Calu3 (cell line): ENCODE results near the gene LIMS1. TPM values are rescaled to one million over a fixed set of nuclear protein-coding genes. Genes with fewer than 3 reads are reported as not detected.

ENCODE experiments used
- BruUV-seq: library from RNA; stranded (reverse); fragments of 400-500 nt; replicated peaks from 2 replicates; lab custom pipeline; 2021; lab: Mats Ljungman, UMichigan
- CTCF ChIA-PET: fragments of 300-600 bp; sonication (Branson Sonifier 250); formaldehyde crosslinking; loops from one replicate; lab custom pipeline; 2022; ENCODE audit warnings: antibody characterized with exemption; lab: Charles Lee
- DNase-seq: peaks from one replicate; pipeline ENCODE4 v3.0.0; 2022
- H3K27ac Mint-ChIP-seq: one replicate; pipeline ENCODE4 v1.8.0; 2022; ENCODE audit warnings: mixed read lengths; ENCODE audit not compliant: unreplicated experiment
- H3K27me3 Mint-ChIP-seq: one replicate; pipeline ENCODE4 v1.8.0; 2022; ENCODE audit warnings: mixed read lengths; ENCODE audit not compliant: unreplicated experiment
- H3K36me3 Mint-ChIP-seq: one replicate; pipeline ENCODE4 v1.8.0; 2022; ENCODE audit warnings: mild to moderate bottlenecking, moderate library complexity, mixed read lengths; ENCODE audit not compliant: insufficient read depth, unreplicated experiment
- H3K4me1 Mint-ChIP-seq: one replicate; pipeline ENCODE4 v1.8.0; 2022; ENCODE audit warnings: mild to moderate bottlenecking, low read depth, mixed read lengths; ENCODE audit not compliant: unreplicated experiment
- H3K4me3 Mint-ChIP-seq: one replicate; pipeline ENCODE4 v1.8.0; 2022; ENCODE audit warnings: mild to moderate bottlenecking, low read depth, moderate library complexity, mixed read lengths; ENCODE audit not compliant: unreplicated experiment
- H3K9me3 Mint-ChIP-seq: one replicate; pipeline ENCODE4 v1.8.0; 2022; ENCODE audit warnings: low read depth, mixed read lengths; ENCODE audit not compliant: unreplicated experiment
- intact Hi-C: fragments of 100-400 bp; cut with micrococcal nuclease; formaldehyde crosslinking; loops from one replicate; pipeline ENCODE4 v1.10.0; 2022; ENCODE audit not compliant: unreplicated experiment
- total RNA-seq: library from RNA; stranded (reverse); gene quantifications from 2 replicates; pipeline ENCODE4 v1.2.3, GENCODE V29; 2022
- TF ChIP-seq, protein P1 (sequence below): fragments of 200-600 bp; IDR thresholded peaks from one replicate; pipeline ENCODE4 v1.8.0; 2022; ENCODE audit warnings: antibody characterized with exemption; ENCODE audit not compliant: unreplicated experiment

The LIMS1 gene
- total RNA-seq, 1 experiment from 2014 or later = 51.5 TPM

DNA sequence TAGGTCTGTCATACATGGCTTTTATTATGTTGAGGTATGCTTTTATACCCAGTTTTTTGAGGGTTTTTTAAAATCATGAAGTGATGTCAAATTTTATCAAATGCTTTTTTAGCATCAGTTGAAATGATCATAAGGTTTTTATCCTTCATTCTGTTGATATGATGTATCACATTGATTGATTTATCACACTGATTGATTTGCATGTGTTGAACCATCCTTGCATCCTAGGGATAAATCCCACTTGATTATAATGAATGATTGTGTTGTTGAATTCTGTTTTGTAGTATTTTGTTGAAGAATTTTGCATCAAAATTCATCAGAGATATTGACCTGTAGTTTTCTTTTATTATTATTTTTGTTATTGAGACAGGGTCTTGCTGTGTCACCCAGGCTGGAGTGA is 68.2 kb downstream of the LIMS1 start:
- H3K9me3 Mint-ChIP-seq = peaks cover 8% of the 10 kb centered on the region
- H3K4me3 Mint-ChIP-seq = no peak overlapping the region
- CTCF ChIA-PET = no interaction called here
- intact Hi-C loops = no loop called here
- H3K36me3 Mint-ChIP-seq = peaks cover 3% of the 10 kb centered on the region
- no TSS peak for BruUV-seq
- peaks cover 29% of the 10 kb centered on the region for H3K4me1 Mint-ChIP-seq
- TF ChIP-seq, protein P1, sequence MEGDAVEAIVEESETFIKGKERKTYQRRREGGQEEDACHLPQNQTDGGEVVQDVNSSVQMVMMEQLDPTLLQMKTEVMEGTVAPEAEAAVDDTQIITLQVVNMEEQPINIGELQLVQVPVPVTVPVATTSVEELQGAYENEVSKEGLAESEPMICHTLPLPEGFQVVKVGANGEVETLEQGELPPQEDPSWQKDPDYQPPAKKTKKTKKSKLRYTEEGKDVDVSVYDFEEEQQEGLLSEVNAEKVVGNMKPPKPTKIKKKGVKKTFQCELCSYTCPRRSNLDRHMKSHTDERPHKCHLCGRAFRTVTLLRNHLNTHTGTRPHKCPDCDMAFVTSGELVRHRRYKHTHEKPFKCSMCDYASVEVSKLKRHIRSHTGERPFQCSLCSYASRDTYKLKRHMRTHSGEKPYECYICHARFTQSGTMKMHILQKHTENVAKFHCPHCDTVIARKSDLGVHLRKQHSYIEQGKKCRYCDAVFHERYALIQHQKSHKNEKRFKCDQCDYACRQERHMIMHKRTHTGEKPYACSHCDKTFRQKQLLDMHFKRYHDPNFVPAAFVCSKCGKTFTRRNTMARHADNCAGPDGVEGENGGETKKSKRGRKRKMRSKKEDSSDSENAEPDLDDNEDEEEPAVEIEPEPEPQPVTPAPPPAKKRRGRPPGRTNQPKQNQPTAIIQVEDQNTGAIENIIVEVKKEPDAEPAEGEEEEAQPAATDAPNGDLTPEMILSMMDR = no peak
- H3K27ac Mint-ChIP-seq = no peak overlapping the region
- no peak for DNase-seq
- no peaks in the 10 kb centered on the region for H3K27me3 Mint-ChIP-seq

DNA sequence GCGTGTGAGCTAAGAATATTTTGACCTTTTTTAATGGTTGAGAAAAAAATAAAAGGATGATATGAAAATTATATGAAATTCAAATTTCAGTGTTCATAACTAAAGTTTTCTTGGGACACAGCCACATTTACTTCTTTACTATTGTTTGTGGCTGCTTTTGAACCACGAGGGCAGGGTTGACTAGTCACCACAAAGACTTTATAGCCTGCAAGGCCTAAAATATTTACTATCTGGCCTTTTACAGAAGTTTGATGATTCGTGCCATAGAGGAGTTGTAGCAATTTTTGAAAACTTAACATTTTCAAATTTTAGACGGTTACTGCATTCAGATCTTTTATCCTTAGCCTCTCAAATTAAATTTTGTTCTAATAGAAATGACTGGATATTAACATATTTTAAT is 69.9 kb downstream of the LIMS1 start:
- no TSS peak for BruUV-seq
- H3K4me3 Mint-ChIP-seq = no peak overlapping the region
- TF ChIP-seq, protein P1 = no peak
- H3K27ac Mint-ChIP-seq = no peak overlapping the region
- H3K9me3 Mint-ChIP-seq = peaks cover 8% of the 10 kb centered on the region
- no peak for DNase-seq
- H3K36me3 Mint-ChIP-seq = peaks cover 3% of the 10 kb centered on the region
- intact Hi-C loops = no loop called here
- CTCF ChIA-PET = interaction anchor here (2.8 kb wide), 1 partner anchor 10 kb away, joined by 7 read pairs; no protein-coding TSS in a partner anchor
- H3K27me3 Mint-ChIP-seq = no peaks in the 10 kb centered on the region
- peaks cover 30% of the 10 kb centered on the region for H3K4me1 Mint-ChIP-seq

DNA sequence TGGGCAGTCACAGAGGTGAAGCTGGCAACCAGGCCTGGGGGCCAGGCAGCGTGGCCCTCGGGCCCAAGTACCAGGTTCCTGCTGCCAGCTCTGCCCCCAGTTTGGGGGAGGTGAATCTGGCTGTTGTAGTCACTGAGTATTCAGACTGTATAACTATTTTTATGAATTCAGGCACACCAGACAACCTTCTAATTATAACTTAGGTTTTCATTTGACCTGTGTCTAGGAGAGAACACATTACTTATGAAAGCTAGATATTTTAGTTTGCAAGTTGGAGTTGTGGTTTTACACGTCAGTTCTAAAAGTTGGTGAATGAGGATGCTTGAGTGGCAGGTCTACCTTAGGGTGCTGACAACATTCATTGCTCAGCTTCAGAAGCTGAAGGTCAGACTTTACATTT is 71.7 kb downstream of the LIMS1 start:
- TF ChIP-seq, protein P1 = no peak
- Mint-ChIP-seq H3K36me3 (peaks cover 3% of the 10 kb centered on the region), H3K4me1 (peaks cover 36% of the 10 kb centered on the region), H3K4me3 (no peak overlapping the region), H3K27ac (no peak overlapping the region), H3K27me3 (no peaks in the 10 kb centered on the region), H3K9me3 (no peaks in the 10 kb centered on the region)
- intact Hi-C loops = no loop called here
- no peak for DNase-seq
- BruUV-seq = no TSS peak
- CTCF ChIA-PET = interaction anchor here (0.6 to 3.2 kb wide), 4 partner anchors 10 to 31 kb away, joined by 3 to 17 read pairs (median 6); no protein-coding TSS in a partner anchor

DNA sequence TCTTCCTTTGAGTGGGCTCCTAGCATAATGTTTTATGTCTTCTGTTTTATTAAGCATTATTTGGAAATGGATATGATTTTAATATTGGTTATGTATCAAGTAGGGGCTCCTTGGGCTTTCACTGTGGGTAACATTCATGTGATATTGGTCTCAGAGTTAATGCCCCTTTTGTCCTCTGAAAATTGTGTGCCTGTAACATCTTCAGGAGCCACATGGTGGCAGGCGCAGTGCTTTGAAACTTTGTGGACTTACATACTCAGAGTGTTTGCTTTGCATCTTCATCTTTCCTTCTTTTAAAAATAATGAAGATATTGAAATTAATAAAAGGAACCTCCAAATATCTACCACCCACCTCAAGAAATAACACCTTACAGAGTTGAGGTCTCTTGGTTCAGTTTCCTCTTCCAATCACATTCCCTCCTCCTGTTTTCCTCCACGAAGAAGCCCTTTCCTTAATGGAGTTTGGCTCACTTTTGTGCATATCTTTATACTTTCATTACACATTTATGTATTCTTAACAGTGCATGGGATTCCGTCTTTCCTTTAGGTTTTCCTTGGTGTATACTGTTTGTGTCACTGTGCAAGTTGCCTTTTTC is 73.5 kb downstream of the LIMS1 start:
- CTCF ChIA-PET = interaction anchor here (3.2 to 3.4 kb wide), 2 partner anchors 29 kb away, joined by 13 to 17 read pairs; no protein-coding TSS in a partner anchor
- Mint-ChIP-seq H3K9me3 (no peaks in the 10 kb centered on the region), H3K36me3 (no peaks in the 10 kb centered on the region), H3K4me3 (no peak overlapping the region), H3K4me1 (peaks cover 42% of the 10 kb centered on the region), H3K27me3 (no peaks in the 10 kb centered on the region), H3K27ac (no peak overlapping the region)
- peak; percentile 47 for DNase-seq
- BruUV-seq = no TSS peak
- TF ChIP-seq, protein P1 = peak; percentile 45
- intact Hi-C loops = loop anchor here (1.0 kb wide), 1 partner anchor 28 kb away; no protein-coding TSS in a partner anchor
